ENCODE measurements around the gene MIPEP. TPM values are rescaled to one million over a fixed set of nuclear protein-coding genes. Genes with fewer than 3 reads are reported as not detected.

The MIPEP gene
- total RNA-seq, 4 donors from 2014 or later, result 12.1 to 20.3 (median 16.0) TPM

- H3K4me3 ChIP-seq, result no peak overlapping the region
- no peak for DNase-seq (ENCODE audit: extremely low spot score)
- H3K36me3 ChIP-seq, result peaks cover 0 to 19% (median 11%) of the 10 kb centered on the region in 4 donors
- H3K27me3 ChIP-seq, result no peaks in the 10 kb centered on the region
- H3K27ac ChIP-seq (replicated peaks in 1 of 4), result no peak overlapping the region
- intact Hi-C loops (cut with DNase I), result no loop called here
- H3K4me1 ChIP-seq, result peaks cover 0 to 8% (median 8%) of the 10 kb centered on the region in 4 donors
- WGBS, result 97% methylated on average over 2 of the region's 2 CpGs
- H3K9me3 ChIP-seq, result no peaks in the 10 kb centered on the region
- TF ChIP-seq POLR2AphosphoS5 (IDR thresholded peaks at IDR 0.05) (no peak), EP300 (IDR thresholded peaks at IDR 0.05) (no peak), POLR2A (IDR thresholded peaks at IDR 0.05; ENCODE audit: low read depth) (no peak), CTCF (IDR thresholded peaks at IDR 0.05) (no peak)
These were observed 27.9 kb downstream of the MIPEP start for GRCh38 chr13:23861310-23861709.

- peaks cover 0 to 22% (median 16%) of the 10 kb centered on the region in 4 donors for H3K36me3 ChIP-seq
- TF ChIP-seq EP300 (IDR thresholded peaks at IDR 0.05) (no peak), CTCF (IDR thresholded peaks at IDR 0.05) (no peak), POLR2AphosphoS5 (IDR thresholded peaks at IDR 0.05) (no peak), POLR2A (IDR thresholded peaks at IDR 0.05; ENCODE audit: low read depth) (no peak)
- H3K4me1 ChIP-seq, result peaks cover 0 to 8% (median 8%) of the 10 kb centered on the region in 4 donors
- 98% methylated on average over 2 of the region's 2 CpGs for WGBS
- no peaks in the 10 kb centered on the region for H3K9me3 ChIP-seq
- DNase-seq (ENCODE audit: extremely low spot score), result no peak
- no peaks in the 10 kb centered on the region for H3K27me3 ChIP-seq
- intact Hi-C loops (cut with DNase I), result no loop called here
- H3K4me3 ChIP-seq, result no peak overlapping the region
- no peak overlapping the region for H3K27ac ChIP-seq (replicated peaks in 1 of 4)
These were observed 29.3 kb downstream of the MIPEP start for GRCh38 chr13:23859904-23860303.

- Histone ChIP-seq H3K4me3 (no peak overlapping the region), H3K4me1 (peaks cover 0 to 8% (median 8%) of the 10 kb centered on the region in 4 donors), H3K36me3 (peaks cover 0 to 24% (median 16%) of the 10 kb centered on the region in 4 donors), H3K27ac (replicated peaks in 1 of 4) (no peak overlapping the region), H3K27me3 (no peaks in the 10 kb centered on the region), H3K9me3 (no peaks in the 10 kb centered on the region)
- TF ChIP-seq POLR2AphosphoS5 (IDR thresholded peaks at IDR 0.05) (no peak), POLR2A (IDR thresholded peaks at IDR 0.05; ENCODE audit: low read depth) (no peak), CTCF (IDR thresholded peaks at IDR 0.05) (no peak), EP300 (IDR thresholded peaks at IDR 0.05) (no peak)
- no peak for DNase-seq (ENCODE audit: extremely low spot score)
- intact Hi-C loops (cut with DNase I), result no loop called here
These were observed 29.7 kb downstream of the MIPEP start for GRCh38 chr13:23859455-23859854.

- H3K4me1 ChIP-seq, result peaks cover 0 to 8% (median 8%) of the 10 kb centered on the region in 4 donors
- no peaks in the 10 kb centered on the region for H3K9me3 ChIP-seq
- no peak overlapping the region for H3K4me3 ChIP-seq
- DNase-seq (ENCODE audit: extremely low spot score), result no peak
- intact Hi-C loops (cut with DNase I), result no loop called here
- peaks cover 0 to 26% (median 16%) of the 10 kb centered on the region in 4 donors for H3K36me3 ChIP-seq
- no peaks in the 10 kb centered on the region for H3K27me3 ChIP-seq
- no peak overlapping the region for H3K27ac ChIP-seq (replicated peaks in 1 of 4)
- 83% methylated on average over 5 of the region's 5 CpGs for WGBS
- TF ChIP-seq POLR2A (IDR thresholded peaks at IDR 0.05; ENCODE audit: low read depth) (no peak), EP300 (IDR thresholded peaks at IDR 0.05) (no peak), CTCF (IDR thresholded peaks at IDR 0.05) (no peak), POLR2AphosphoS5 (IDR thresholded peaks at IDR 0.05) (no peak)
These were observed 30.7 kb downstream of the MIPEP start for GRCh38 chr13:23858546-23858945.
